Heart left ventricle (tissue), 13 donors: ENCODE measurements around the gene UBXN1.

ENCODE experiments used
- CTCF ChIP-seq, 12 donors: fragments of 200-600 bp; sonication (generic) in 4 of 12; IDR thresholded peaks; one replicate each; pipeline versions ENCODE4 v1.5.0 to v1.8.0; 2018 to 2022; ENCODE audit warnings: antibody characterized with exemption in 12 of 12, mild to moderate bottlenecking in 5 of 12
- POLR2A ChIP-seq, 2 donors: fragments of 450-650 bp; IDR thresholded peaks; one replicate each; pipeline ENCODE4 v1.6.1; 2017; ENCODE audit warnings: antibody characterized with exemption in 2 of 2, mild to moderate bottlenecking in 2 of 2, moderate library complexity in 2 of 2
- donor health status: ischemic (EF 13 %, LVEDD 7.1; RV severe dilation, severe dysfunction).
- donor health status: DM: no; HTN: yes; CAD: no.
- donor health status: DM: no; HTN: no; CAD: no.
- donor health status: ischemic (EF 25% LVEDD 6.9; RV normal size, moderate dysfunction).
- donor health status: ischemic (EF 25% LVEDD 5.7; RV mildly dilated, moderate dysfunction).
- donor health status: ischemic (EF 35%, LVEDD 5.7; RV mildly dilated, moderate dysfunction).
- donor health status: nonischemic (EF 11% LVEDD 7.7; RV severe dilation, severe dysfunction).
- donor health status: DM: yes; HTN: yes; CAD: no.
- donor health status: PGD.
- donor health status: ischemic (EF 29% LVEDD 5.4; RV normal size, mild dysfunction).
- donor health status: nonischemic (EF 23%, LVEDD 6.1; RV moderate dilation, normal function).

GRCh38 chr11:62656796-62657429 is 22.0 kb downstream of the UBXN1 start:
- TF ChIP-seq CTCF (IDR thresholded peaks at IDR 0.05) = no peak
- TF ChIP-seq POLR2A (IDR thresholded peaks at IDR 0.05) = no peak
